T-helper 1 cell treated with Interleukin-12 subunit alpha and Interleukin-12 subunit beta and Interleukin-4 antibody, amounts not matched to agents 30 μg/mL and 1 μg/mL, for 36 hours (primary cell): ENCODE measurements around the gene LYPLA2.

Experiments
- H3K27ac Mint-ChIP-seq: one replicate; pipeline ENCODE4 v1.8.0; 2021; ENCODE audit warnings: mild to moderate bottlenecking, mixed read lengths
- H3K27me3 Mint-ChIP-seq: one replicate; pipeline ENCODE4 v1.8.0; 2021; ENCODE audit warnings: low read depth, mixed read lengths
- H3K36me3 Mint-ChIP-seq: one replicate; pipeline ENCODE4 v1.8.0; 2021; ENCODE audit warnings: low read depth, mixed read lengths
- H3K4me1 Mint-ChIP-seq: one replicate; pipeline ENCODE4 v1.8.0; 2021; ENCODE audit warnings: low read depth, mixed read lengths
- H3K4me3 Mint-ChIP-seq: one replicate; pipeline ENCODE4 v1.8.0; 2021; ENCODE audit warnings: mild to moderate bottlenecking, moderate library complexity, mixed read lengths
- H3K9me3 Mint-ChIP-seq: one replicate; pipeline ENCODE4 v1.8.0; 2021; ENCODE audit warnings: mixed read lengths

LYPLA2 gene

GRCh38 chr1:23790696-23791515 lies at the start of gene LYPLA2:
Gene LYPLA2 (plus strand): TSS chr1:23791145. CDS start chr1:23792683, 1,538 bp downstream.
- Mint-ChIP-seq H3K36me3 (peaks cover 35% of the 10 kb centered on the region), H3K4me1 (peaks cover 23% of the 10 kb centered on the region), H3K27me3 (no peaks in the 10 kb centered on the region), H3K4me3 (peak within 1 kb of the TSS; percentile 100), H3K9me3 (no peaks in the 10 kb centered on the region), H3K27ac (peak within 1 kb of the TSS; percentile 98)

- Mint-ChIP-seq H3K27me3 (no peaks in the 10 kb centered on the region), H3K27ac (peak overlapping the region; percentile 85), H3K36me3 (peaks cover 5% of the 10 kb centered on the region), H3K4me1 (peaks cover 27% of the 10 kb centered on the region), H3K4me3 (peak overlapping the region; percentile 86), H3K9me3 (no peaks in the 10 kb centered on the region)
Measured at GRCh38 chr1:23741609-23742008, 49.3 kb upstream of the LYPLA2 start.

DNA sequence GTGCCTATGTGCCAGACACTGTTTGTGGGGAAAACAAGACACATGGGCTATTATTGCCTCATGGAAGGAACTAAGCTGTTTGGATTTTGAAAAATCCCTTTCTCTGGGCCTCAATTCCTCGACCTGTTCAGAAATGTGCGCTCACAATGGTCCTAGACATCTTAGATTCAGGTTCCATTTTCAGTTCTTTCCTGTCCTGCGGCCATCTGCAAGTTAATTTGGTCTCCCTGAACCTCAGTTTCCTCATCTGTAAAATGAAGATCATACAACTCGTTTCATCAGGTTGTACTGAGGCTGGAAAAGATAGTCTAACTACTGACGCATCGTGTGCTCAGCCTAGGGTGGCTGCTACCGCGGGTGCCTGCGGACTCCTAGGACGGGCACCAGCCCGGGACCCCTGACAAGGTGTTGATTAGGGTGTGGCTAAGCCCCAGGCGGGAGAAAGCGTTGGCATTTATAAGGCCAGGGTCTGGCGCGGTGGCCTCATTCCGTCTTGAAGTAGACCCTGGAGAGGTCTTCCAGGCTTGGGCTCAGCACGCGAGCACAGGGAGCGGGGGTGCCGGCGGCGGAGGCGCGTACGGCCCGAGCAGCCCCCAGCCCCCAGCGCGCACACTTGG lies 48.2 kb upstream of the LYPLA2 start:
- peaks cover 37% of the 10 kb centered on the region for H3K4me1 Mint-ChIP-seq
- no peaks in the 10 kb centered on the region for H3K9me3 Mint-ChIP-seq
- H3K27me3 Mint-ChIP-seq = no peaks in the 10 kb centered on the region
- H3K36me3 Mint-ChIP-seq = peaks cover 9% of the 10 kb centered on the region
- H3K27ac Mint-ChIP-seq = peak overlapping the region; percentile 85
- peak overlapping the region; percentile 86 for H3K4me3 Mint-ChIP-seq

DNA sequence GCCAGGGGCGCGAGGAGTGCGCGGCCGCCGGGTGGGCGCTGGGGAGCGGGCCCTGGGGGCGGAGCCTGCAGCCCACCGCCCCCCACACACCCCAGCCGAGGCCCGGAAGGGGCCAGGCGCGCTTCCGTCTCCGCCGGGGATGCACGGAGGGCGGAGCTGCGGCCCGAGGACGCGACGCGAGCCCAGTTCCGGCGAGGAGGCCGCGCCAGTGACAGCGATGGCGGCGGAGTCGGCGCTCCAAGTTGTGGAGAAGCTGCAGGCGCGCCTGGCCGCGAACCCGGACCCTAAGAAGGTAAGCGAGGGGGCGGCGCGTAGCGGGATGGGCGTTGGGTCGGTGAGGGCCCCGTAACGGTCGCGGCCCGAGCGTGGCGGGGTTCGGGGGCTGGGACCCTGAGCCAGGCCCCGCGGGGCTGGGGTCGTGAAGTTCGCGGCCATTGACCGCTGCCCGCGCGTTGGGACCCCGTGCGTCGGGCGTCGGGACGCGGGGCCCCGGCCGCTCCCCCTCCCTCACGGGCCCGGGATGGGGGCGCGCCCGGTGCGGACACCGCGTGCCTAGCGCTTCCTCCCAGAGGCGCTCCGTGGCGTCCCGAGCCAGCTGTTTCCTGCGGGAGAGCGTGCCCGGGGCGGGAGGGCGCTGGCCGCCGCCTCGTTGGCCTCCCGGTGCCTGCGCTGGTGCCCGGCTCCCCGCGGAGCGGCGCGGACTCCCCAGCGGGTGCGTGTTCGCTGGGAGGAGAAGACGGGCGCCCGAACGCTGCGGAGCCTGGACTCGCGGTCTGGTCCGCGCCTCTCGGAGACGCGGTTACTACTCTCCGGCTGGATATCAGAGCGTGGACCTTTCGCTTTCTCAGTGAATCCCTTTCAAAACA lies 47.4 kb upstream of the LYPLA2 start, which contains the start of gene ELOA:
Gene ELOA, plus strand, starts transcription at position 185 of the 866 bp plus-strand sequence. Its CDS starts 33 bp downstream, at position 218.
- Mint-ChIP-seq H3K27ac (peak within 1 kb of the TSS; percentile 94), H3K9me3 (no peaks in the 10 kb centered on the region), H3K27me3 (no peaks in the 10 kb centered on the region), H3K4me1 (peaks cover 44% of the 10 kb centered on the region), H3K36me3 (peaks cover 9% of the 10 kb centered on the region), H3K4me3 (peak within 1 kb of the TSS; percentile 92)

DNA sequence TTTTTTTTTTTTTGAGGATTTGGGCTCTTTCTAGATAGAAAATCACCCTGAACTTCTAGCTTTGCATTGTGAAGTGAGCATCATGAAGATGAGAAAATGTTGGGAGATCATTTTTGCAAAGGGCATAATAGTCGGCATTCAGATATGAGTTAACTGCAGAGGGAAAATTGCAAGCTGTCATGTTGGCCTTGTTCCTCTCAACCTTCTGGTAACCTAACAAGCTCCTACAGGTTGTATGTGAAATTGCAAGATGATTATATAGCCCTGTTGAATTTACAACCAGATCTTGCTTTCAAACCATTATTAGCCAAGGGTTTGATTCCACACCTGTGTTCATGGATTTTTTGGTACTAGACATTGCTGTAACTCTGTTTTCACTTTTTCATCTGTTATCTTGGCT lies 45.4 kb upstream of the LYPLA2 start:
- H3K27ac Mint-ChIP-seq = peak overlapping the region; percentile 50
- no peaks in the 10 kb centered on the region for H3K27me3 Mint-ChIP-seq
- peak overlapping the region; percentile 23 for H3K4me3 Mint-ChIP-seq
- H3K4me1 Mint-ChIP-seq = peaks cover 51% of the 10 kb centered on the region
- H3K9me3 Mint-ChIP-seq = no peaks in the 10 kb centered on the region
- peaks cover 11% of the 10 kb centered on the region for H3K36me3 Mint-ChIP-seq

GRCh38 chr1:23748016-23748415 lies 42.9 kb upstream of the LYPLA2 start:
- Mint-ChIP-seq H3K4me3 (no peak overlapping the region), H3K36me3 (peaks cover 22% of the 10 kb centered on the region), H3K27me3 (no peaks in the 10 kb centered on the region), H3K9me3 (no peaks in the 10 kb centered on the region), H3K4me1 (peaks cover 44% of the 10 kb centered on the region), H3K27ac (no peak overlapping the region)

GRCh38 chr1:23751050-23751814 lies 39.7 kb upstream of the LYPLA2 start:
- H3K4me1 Mint-ChIP-seq = peaks cover 30% of the 10 kb centered on the region
- H3K36me3 Mint-ChIP-seq = peaks cover 41% of the 10 kb centered on the region
- H3K9me3 Mint-ChIP-seq = no peaks in the 10 kb centered on the region
- H3K27ac Mint-ChIP-seq = no peak overlapping the region
- no peak overlapping the region for H3K4me3 Mint-ChIP-seq
- no peaks in the 10 kb centered on the region for H3K27me3 Mint-ChIP-seq

- H3K36me3 Mint-ChIP-seq = peaks cover 41% of the 10 kb centered on the region
- H3K4me1 Mint-ChIP-seq = peaks cover 26% of the 10 kb centered on the region
- H3K27me3 Mint-ChIP-seq = no peaks in the 10 kb centered on the region
- no peak overlapping the region for H3K4me3 Mint-ChIP-seq
- no peaks in the 10 kb centered on the region for H3K9me3 Mint-ChIP-seq
- no peak overlapping the region for H3K27ac Mint-ChIP-seq
Measured at GRCh38 chr1:23751815-23752200, 39.1 kb upstream of the LYPLA2 start.

DNA sequence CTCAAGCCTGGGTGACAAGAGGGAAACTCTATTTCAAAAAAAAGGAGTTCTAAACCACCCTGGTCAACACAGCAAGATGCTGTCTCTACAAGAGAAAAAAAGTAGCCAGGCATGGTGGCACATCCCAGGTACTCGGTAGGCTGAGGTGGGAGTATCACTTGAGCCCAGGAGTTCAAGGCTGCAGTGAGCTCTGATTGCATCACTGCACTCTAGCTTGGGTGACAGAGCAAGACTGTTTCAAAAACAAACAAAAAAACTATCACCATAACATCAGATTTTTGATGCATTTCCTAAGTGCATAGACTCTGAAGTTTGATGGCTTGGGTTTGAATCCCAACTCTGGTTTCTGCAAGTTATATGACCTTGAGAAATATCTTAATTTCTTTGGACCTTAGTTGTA lies 38.0 kb upstream of the LYPLA2 start:
- no peaks in the 10 kb centered on the region for H3K27me3 Mint-ChIP-seq
- no peak overlapping the region for H3K27ac Mint-ChIP-seq
- peaks cover 40% of the 10 kb centered on the region for H3K36me3 Mint-ChIP-seq
- H3K4me1 Mint-ChIP-seq = peaks cover 16% of the 10 kb centered on the region
- H3K9me3 Mint-ChIP-seq = no peaks in the 10 kb centered on the region
- no peak overlapping the region for H3K4me3 Mint-ChIP-seq

DNA sequence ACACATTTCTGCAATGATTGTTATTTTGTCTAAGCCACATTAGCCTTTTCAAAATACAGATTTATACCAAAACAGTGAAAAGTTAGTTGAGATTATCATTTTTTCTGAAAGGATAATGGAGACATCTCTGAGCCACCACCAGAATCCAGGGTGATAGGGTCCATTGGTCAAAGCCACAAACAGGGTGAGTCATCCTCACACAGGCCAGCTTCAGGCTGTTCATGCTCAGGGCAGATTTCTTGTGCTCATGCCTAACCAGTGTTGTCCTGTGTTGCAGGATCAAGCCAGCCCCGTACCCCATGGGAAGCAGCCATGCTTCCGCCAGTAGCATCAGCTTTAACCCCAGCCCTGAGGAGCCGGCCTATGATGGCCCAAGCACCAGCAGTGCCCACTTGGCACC lies 34.3 kb upstream of the LYPLA2 start:
- Mint-ChIP-seq H3K4me1 (no peaks in the 10 kb centered on the region), H3K27me3 (no peaks in the 10 kb centered on the region), H3K27ac (no peak overlapping the region), H3K36me3 (peaks cover 45% of the 10 kb centered on the region), H3K4me3 (no peak overlapping the region), H3K9me3 (no peaks in the 10 kb centered on the region)

DNA sequence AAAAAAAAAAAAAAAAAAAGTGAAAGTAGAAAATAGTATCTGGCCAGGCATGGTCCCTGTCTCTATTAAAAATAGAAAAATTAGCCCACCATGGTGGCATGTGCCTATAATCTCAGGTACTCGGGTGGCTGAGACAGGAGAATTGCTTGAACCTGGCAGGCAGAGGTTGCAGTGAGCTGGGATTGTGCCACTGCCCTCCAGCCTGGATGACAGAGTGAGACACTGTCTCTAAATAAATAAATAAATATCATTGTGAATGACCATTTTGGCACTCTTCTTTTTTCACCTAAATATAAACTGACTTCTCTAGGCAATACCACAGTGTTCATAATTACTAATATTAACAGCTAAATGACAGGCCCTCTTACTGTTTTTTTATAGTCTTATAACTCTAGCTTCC lies 33.1 kb upstream of the LYPLA2 start:
- Mint-ChIP-seq H3K9me3 (no peaks in the 10 kb centered on the region), H3K36me3 (peaks cover 44% of the 10 kb centered on the region), H3K4me1 (no peaks in the 10 kb centered on the region)

DNA sequence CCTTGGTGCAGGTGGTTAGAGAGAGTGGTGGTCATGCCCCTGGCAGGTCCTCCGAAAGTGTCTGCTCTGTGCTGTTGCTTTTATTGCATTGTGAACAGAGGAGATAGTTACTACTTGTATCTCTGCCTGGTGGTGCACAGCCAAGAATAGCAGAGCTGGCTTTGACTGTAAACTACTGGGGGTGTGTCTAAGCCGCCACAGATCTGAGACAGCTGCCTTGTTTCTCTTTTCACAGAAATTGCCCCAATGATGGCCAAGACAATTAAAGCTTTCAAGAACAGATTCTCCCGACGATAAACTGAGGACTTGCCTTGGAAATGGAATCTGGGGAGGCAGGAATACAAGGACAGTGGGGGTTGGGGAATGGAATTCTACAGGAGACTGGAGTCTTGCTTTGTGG lies 31.7 kb upstream of the LYPLA2 start:
- H3K36me3 Mint-ChIP-seq = peaks cover 32% of the 10 kb centered on the region
- no peaks in the 10 kb centered on the region for H3K27me3 Mint-ChIP-seq

More for the DNA sequence above, 33.1 kb upstream of the LYPLA2 start:
- H3K27ac Mint-ChIP-seq = no peak overlapping the region
- no peak overlapping the region for H3K4me3 Mint-ChIP-seq
- no peaks in the 10 kb centered on the region for H3K27me3 Mint-ChIP-seq

DNA sequence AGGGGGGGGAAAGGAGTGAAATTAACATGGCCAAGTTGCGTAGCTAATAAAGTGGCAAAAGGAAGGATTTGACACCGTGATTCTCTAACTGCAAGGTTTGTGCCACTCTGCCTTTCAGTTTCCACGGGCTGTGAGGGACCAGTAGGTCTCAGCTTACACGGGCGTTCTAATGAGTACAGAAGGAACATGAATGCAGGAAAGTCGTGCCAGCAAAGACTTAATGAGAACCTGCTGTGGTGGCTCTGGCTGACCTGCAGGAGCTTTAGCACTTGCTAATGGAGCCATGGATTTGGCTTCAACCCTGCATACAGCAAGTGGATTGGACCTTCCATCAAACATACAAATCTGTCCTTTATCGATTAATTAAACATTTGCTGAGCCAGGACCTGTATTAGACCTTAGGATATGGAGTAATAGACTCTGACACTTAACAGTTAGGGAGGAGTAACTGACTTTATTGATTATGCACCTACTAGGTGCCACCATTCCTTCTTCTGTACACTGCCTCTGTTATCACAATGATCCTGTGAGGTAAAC lies 27.8 kb upstream of the LYPLA2 start:
- no peaks in the 10 kb centered on the region for H3K4me1 Mint-ChIP-seq
- no peaks in the 10 kb centered on the region for H3K27me3 Mint-ChIP-seq
- H3K27ac Mint-ChIP-seq = no peak overlapping the region
- H3K36me3 Mint-ChIP-seq = peaks cover 20% of the 10 kb centered on the region
- no peak overlapping the region for H3K4me3 Mint-ChIP-seq
- no peaks in the 10 kb centered on the region for H3K9me3 Mint-ChIP-seq

More for the DNA sequence above, 31.7 kb upstream of the LYPLA2 start:
- no peaks in the 10 kb centered on the region for H3K4me1 Mint-ChIP-seq
- no peaks in the 10 kb centered on the region for H3K9me3 Mint-ChIP-seq
- no peak overlapping the region for H3K27ac Mint-ChIP-seq
- H3K4me3 Mint-ChIP-seq = no peak overlapping the region

DNA sequence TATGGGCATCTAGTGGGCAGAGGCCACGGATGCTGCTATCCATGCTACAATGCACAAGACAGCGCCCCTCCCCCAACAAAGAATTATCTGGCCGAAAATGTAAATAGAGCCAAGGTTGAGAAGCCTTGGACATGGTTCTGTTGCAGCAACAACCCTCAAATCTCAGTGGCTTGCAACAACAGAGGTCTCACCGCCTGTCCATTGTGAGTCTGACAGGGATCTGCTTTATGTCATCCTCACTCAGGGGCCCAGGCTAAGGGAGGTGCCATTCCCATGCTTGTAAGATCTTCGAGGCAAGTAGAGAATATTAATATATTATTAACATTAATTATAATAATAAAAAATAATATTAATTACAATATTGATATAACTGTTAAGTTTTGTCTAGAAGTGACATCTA lies 22.2 kb upstream of the LYPLA2 start:
- no peaks in the 10 kb centered on the region for H3K27me3 Mint-ChIP-seq

More for the DNA sequence above, 22.2 kb upstream of the LYPLA2 start:
- Mint-ChIP-seq H3K4me3 (no peak overlapping the region), H3K4me1 (peaks cover 4% of the 10 kb centered on the region), H3K9me3 (no peaks in the 10 kb centered on the region), H3K36me3 (peaks cover 2% of the 10 kb centered on the region), H3K27ac (no peak overlapping the region)
